ENCODE results near the gene CLCC1.
"Not testable (repeated sequence)": the region's sequence is repeated elsewhere in the genome, so short reads cannot be mapped to it uniquely, and the experiment has no call there.

The CLCC1 gene

GRCh38 chr1:108933944-108934343, 29.3 kb downstream of the CLCC1 start:
- TF ChIP-seq, protein P1, sequence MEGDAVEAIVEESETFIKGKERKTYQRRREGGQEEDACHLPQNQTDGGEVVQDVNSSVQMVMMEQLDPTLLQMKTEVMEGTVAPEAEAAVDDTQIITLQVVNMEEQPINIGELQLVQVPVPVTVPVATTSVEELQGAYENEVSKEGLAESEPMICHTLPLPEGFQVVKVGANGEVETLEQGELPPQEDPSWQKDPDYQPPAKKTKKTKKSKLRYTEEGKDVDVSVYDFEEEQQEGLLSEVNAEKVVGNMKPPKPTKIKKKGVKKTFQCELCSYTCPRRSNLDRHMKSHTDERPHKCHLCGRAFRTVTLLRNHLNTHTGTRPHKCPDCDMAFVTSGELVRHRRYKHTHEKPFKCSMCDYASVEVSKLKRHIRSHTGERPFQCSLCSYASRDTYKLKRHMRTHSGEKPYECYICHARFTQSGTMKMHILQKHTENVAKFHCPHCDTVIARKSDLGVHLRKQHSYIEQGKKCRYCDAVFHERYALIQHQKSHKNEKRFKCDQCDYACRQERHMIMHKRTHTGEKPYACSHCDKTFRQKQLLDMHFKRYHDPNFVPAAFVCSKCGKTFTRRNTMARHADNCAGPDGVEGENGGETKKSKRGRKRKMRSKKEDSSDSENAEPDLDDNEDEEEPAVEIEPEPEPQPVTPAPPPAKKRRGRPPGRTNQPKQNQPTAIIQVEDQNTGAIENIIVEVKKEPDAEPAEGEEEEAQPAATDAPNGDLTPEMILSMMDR (IDR thresholded peaks at IDR 0.05; ENCODE audit: low read depth, low read length), result no peak
- H3K4me3 ChIP-seq (ENCODE audit: low read depth, low read length), result no peak overlapping the region
- DNase-seq (ENCODE audit: low read depth, low spot score), result no peak
- in situ Hi-C loops (cut with HindIII; ENCODE audit: low sequenced_read_pairs), result no loop called here

DNA sequence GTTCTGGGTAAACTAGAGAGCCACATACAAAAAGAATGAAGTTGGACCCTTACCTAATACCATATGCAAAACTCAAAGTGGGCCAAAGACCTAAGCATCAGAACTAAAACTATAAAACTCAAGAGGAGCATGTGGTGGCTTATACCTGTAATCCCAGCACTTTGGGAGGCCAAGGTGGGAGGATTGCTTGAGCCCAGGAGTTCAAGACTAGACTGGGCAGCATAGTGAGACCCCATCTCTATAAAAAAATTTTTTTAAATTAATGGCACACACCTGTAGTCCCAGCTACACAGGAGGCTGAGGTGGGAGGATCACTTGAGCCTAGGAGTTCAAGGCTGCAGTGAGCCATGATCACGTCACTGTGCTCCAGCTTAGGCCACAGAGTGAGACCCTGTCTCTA, 35.7 kb downstream of the CLCC1 start:
- in situ Hi-C loops (cut with HindIII; ENCODE audit: low sequenced_read_pairs); DNase-seq (ENCODE audit: low read depth, low spot score): not testable (repeated sequence)

DNA sequence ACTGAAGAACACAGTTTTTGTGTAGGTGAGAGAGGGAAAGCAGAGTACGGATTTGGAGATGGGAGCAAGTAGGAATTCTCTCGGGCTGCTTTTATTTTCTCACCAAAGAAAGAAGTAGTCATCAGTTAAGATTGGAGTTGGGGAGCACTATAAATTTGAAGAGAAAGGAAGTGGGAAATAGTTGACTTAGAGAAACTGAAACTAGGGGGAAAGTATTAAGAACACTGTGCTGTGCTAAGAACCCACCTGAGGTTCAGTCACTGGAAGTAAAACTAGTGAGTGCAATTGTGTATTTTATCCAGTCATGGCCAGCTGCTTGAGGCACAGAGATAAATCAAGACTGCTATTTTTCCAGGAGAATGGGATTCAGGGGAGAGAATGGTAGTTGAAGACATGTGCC, 37.4 kb downstream of the CLCC1 start:
- TF ChIP-seq, protein P1 (IDR thresholded peaks at IDR 0.05; ENCODE audit: low read depth, low read length), result no peak
- no peak for DNase-seq (ENCODE audit: low read depth, low spot score)
- no peak overlapping the region for H3K4me3 ChIP-seq (ENCODE audit: low read depth, low read length)
- in situ Hi-C loops (cut with HindIII; ENCODE audit: low sequenced_read_pairs), result no loop called here

More for the DNA sequence above, 35.7 kb downstream of the CLCC1 start:
- H3K4me3 ChIP-seq (ENCODE audit: low read depth, low read length), result not testable (repeated sequence)

- TF ChIP-seq, protein P1 (IDR thresholded peaks at IDR 0.05; ENCODE audit: low read depth, low read length), result no peak
- in situ Hi-C loops (cut with HindIII; ENCODE audit: low sequenced_read_pairs), result no loop called here
These were observed 46.5 kb downstream of the CLCC1 start for GRCh38 chr1:108916788-108917187.

More at GRCh38 chr1:108916788-108917187, 46.5 kb downstream of the CLCC1 start:
- DNase-seq (ENCODE audit: low read depth, low spot score), result no peak
- H3K4me3 ChIP-seq (ENCODE audit: low read depth, low read length), result no peak overlapping the region

Measured in astrocyte of the spinal cord (primary cell).